Inflammatory macrophage treated with lipopolysaccharide for 1 hour (primary cell): ENCODE results near the gene APOBEC3F.
"Not testable (repeated sequence)": the region's sequence is repeated elsewhere in the genome, so short reads cannot be mapped to it uniquely, and the experiment has no call there.

ENCODE experiments used
- DNase-seq, 2 donors: peaks; one replicate each; pipeline ENCODE4 v3.0.0-alpha.2; 2020 to 2022

Gene APOBEC3F

GRCh38 chr22:39076155-39077025, 35.7 kb downstream of the APOBEC3F start:
- not testable (repeated sequence) for DNase-seq

GRCh38 chr22:39077026-39077840, 36.6 kb downstream of the APOBEC3F start, which contains the start of gene APOBEC3G:
Gene APOBEC3G, plus strand, starts transcription at chr22:39077275. Its CDS starts 87 bp downstream, at chr22:39077362.
- peak; percentile 72 to 74 for DNase-seq

GRCh38 chr22:39077912-39078311, 37.2 kb downstream of the APOBEC3F start:
- not testable (repeated sequence) for DNase-seq

- no peak for DNase-seq
Observed at GRCh38 chr22:39078329-39078728, 37.7 kb downstream of the APOBEC3F start.

GRCh38 chr22:39079054-39079637, 38.5 kb downstream of the APOBEC3F start:
- DNase-seq, result not testable (repeated sequence)

- DNase-seq, result no peak
Observed at GRCh38 chr22:39080052-39080762, 39.5 kb downstream of the APOBEC3F start.

GRCh38 chr22:39081016-39081415, 40.4 kb downstream of the APOBEC3F start:
- DNase-seq, result no peak

- no peak for DNase-seq
Observed at GRCh38 chr22:39081598-39081997, 40.9 kb downstream of the APOBEC3F start.

- DNase-seq, result no peak
Observed at GRCh38 chr22:39083212-39084165, 42.8 kb downstream of the APOBEC3F start.

- no peak for DNase-seq
Observed at GRCh38 chr22:39084666-39085065, 44.0 kb downstream of the APOBEC3F start.

GRCh38 chr22:39087098-39087497, 46.4 kb downstream of the APOBEC3F start:
- DNase-seq, result no peak

GRCh38 chr22:39087881-39088684, 47.4 kb downstream of the APOBEC3F start:
- DNase-seq, result no peak

GRCh38 chr22:39088685-39089032, 48.0 kb downstream of the APOBEC3F start:
- no peak for DNase-seq

GRCh38 chr22:39089928-39090327, 49.3 kb downstream of the APOBEC3F start:
- DNase-seq, result no peak

- DNase-seq, result no peak
Observed at GRCh38 chr22:39090426-39091064, 49.9 kb downstream of the APOBEC3F start.

GRCh38 chr22:39091126-39092081, 50.7 kb downstream of the APOBEC3F start:
- no peak for DNase-seq

- DNase-seq, result no peak
Observed at GRCh38 chr22:39092111-39092862, 51.6 kb downstream of the APOBEC3F start.
